ENCODE measurements around the gene ARL6IP4.

GRCh38 chr12:122951406-122951805 is 29.1 kb upstream of the ARL6IP4 start:
- TF ChIP-seq, protein P1, sequence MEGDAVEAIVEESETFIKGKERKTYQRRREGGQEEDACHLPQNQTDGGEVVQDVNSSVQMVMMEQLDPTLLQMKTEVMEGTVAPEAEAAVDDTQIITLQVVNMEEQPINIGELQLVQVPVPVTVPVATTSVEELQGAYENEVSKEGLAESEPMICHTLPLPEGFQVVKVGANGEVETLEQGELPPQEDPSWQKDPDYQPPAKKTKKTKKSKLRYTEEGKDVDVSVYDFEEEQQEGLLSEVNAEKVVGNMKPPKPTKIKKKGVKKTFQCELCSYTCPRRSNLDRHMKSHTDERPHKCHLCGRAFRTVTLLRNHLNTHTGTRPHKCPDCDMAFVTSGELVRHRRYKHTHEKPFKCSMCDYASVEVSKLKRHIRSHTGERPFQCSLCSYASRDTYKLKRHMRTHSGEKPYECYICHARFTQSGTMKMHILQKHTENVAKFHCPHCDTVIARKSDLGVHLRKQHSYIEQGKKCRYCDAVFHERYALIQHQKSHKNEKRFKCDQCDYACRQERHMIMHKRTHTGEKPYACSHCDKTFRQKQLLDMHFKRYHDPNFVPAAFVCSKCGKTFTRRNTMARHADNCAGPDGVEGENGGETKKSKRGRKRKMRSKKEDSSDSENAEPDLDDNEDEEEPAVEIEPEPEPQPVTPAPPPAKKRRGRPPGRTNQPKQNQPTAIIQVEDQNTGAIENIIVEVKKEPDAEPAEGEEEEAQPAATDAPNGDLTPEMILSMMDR (IDR thresholded peaks at IDR 0.05): no peak
- TF ChIP-seq ZFX (IDR thresholded peaks at IDR 0.05; ENCODE audit: borderline replicate concordance): no peak
